Measurements from ENCODE around the gene NR3C2.

NR3C2 gene

GRCh38 chr4:148434075-148434773 lies 8.0 kb downstream of the NR3C2 start:
- DNase-seq, result no peak

GRCh38 chr4:148431401-148431800 lies 10.8 kb downstream of the NR3C2 start:
- DNase-seq, result no peak

GRCh38 chr4:148430854-148431253 lies 11.4 kb downstream of the NR3C2 start:
- no peak for DNase-seq

GRCh38 chr4:148429206-148429605 lies 13.0 kb downstream of the NR3C2 start:
- DNase-seq, result no peak

- DNase-seq, result no peak
Observed at GRCh38 chr4:148426643-148427042, 15.6 kb downstream of the NR3C2 start.

GRCh38 chr4:148425327-148426110 lies 16.7 kb downstream of the NR3C2 start:
- DNase-seq, result no peak

GRCh38 chr4:148420397-148420796 lies 21.8 kb downstream of the NR3C2 start:
- DNase-seq, result no peak

GRCh38 chr4:148415500-148415899 lies 26.7 kb downstream of the NR3C2 start:
- DNase-seq, result no peak

- no peak for DNase-seq
Observed at GRCh38 chr4:148412460-148412994, 29.7 kb downstream of the NR3C2 start.

GRCh38 chr4:148405161-148405893 lies 36.9 kb downstream of the NR3C2 start:
- DNase-seq, result no peak

- DNase-seq, result no peak
Observed at GRCh38 chr4:148398988-148399387, 43.2 kb downstream of the NR3C2 start.

- no peak for DNase-seq
Observed at GRCh38 chr4:148397771-148398170, 44.4 kb downstream of the NR3C2 start.

- DNase-seq, result no peak
Observed at GRCh38 chr4:148396986-148397673, 45.1 kb downstream of the NR3C2 start.

GRCh38 chr4:148395771-148396170 lies 46.4 kb downstream of the NR3C2 start:
- DNase-seq, result no peak

GRCh38 chr4:148391056-148391455 lies 51.2 kb downstream of the NR3C2 start:
- no peak for DNase-seq

GRCh38 chr4:148390311-148390710 lies 51.9 kb downstream of the NR3C2 start:
- no peak for DNase-seq

- no peak for DNase-seq
Observed at GRCh38 chr4:148380291-148380690, 61.9 kb downstream of the NR3C2 start.

GRCh38 chr4:148376151-148376550 lies 66.1 kb downstream of the NR3C2 start:
- no peak for DNase-seq

GRCh38 chr4:148375584-148375983 lies 66.6 kb downstream of the NR3C2 start:
- DNase-seq, result no peak

- no peak for DNase-seq
Observed at GRCh38 chr4:148373093-148373492, 69.1 kb downstream of the NR3C2 start.

GRCh38 chr4:148369919-148370318 lies 72.3 kb downstream of the NR3C2 start:
- no peak for DNase-seq

- no peak for DNase-seq
Observed at GRCh38 chr4:148367756-148368155, 74.5 kb downstream of the NR3C2 start.

GRCh38 chr4:148366251-148366650 lies 76.0 kb downstream of the NR3C2 start:
- DNase-seq, result no peak
